Measurements from ENCODE around the gene ING3.

ING3 gene

DNA sequence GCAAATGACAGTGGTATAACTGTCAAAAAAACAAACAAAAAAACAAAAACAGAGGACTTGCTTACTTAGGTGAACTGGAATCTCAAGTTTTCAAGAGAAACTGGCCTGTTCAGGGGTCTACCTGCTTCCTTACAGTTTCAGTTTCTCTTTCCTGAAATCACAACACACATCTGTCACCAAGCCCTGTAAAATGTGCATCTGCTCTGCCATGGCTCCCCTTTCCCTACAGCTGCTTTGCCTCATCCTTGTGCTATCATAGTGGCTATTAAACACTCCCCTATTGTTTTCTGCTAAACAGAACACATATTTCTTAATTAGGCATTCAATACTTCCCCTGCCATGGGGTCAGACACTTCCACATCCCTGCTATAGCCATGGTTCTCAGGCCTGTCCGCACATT lies 75.6 kb downstream of the ING3 start:
- DNase-seq (ENCODE audit: low read depth, low spot score): no peak

DNA sequence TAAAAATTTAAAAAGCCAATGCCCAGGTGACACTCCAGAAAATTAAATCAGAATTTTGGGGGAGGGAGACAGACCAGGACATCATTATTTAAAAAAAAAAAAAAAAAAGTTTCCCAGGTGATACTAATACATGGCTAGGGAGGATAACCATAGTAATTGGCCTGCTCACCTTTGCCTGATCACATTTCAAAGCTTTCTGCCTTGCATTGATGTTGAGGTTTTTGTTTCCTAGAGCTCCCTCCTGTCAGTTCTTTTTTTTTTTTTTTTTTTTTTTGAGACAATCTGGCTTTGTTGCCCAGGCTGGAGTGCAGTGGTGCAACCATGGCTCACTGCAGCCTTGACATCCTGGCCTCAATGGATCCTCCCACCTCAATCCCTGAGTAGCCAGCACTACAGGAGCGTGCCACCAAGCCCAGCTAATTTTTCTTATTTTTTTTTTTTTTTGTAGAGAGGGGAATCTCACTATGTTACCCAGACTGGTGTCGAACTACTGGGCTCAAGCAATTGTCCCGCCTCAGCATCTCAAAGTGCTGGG lies 76.1 kb downstream of the ING3 start:
- no peak for DNase-seq (ENCODE audit: low read depth, low spot score)
